Smooth muscle cell of the brain vasculature (primary cell): ENCODE results near the gene FAM184A.
"Not testable (repeated sequence)": the region's sequence is repeated elsewhere in the genome, so short reads cannot be mapped to it uniquely, and the experiment has no call there.

ENCODE experiments used
- DNase-seq: peaks from one replicate; pipeline ENCODE4 v3.0.0-alpha.2; 2012; ENCODE audit warnings: low read depth, low spot score

Gene FAM184A

GRCh38 chr6:119052987-119053386 is 25.5 kb downstream of the FAM184A start:
- DNase-seq, result no peak

- no peak for DNase-seq
Measured at GRCh38 chr6:119052292-119052889, 26.1 kb downstream of the FAM184A start.

- no peak for DNase-seq
Measured at GRCh38 chr6:119044255-119044654, 34.2 kb downstream of the FAM184A start.

- DNase-seq, result no peak
Measured at GRCh38 chr6:119043783-119044182, 34.7 kb downstream of the FAM184A start.

- no peak for DNase-seq
Measured at GRCh38 chr6:119043265-119043664, 35.2 kb downstream of the FAM184A start.

GRCh38 chr6:119040636-119041035 is 37.8 kb downstream of the FAM184A start:
- no peak for DNase-seq

GRCh38 chr6:119040229-119040628 is 38.2 kb downstream of the FAM184A start:
- DNase-seq, result no peak

- DNase-seq, result no peak
Measured at GRCh38 chr6:119037941-119038623, 40.4 kb downstream of the FAM184A start.

GRCh38 chr6:119037264-119037663 is 41.2 kb downstream of the FAM184A start:
- no peak for DNase-seq

GRCh38 chr6:119036081-119036480 is 42.4 kb downstream of the FAM184A start:
- no peak for DNase-seq

GRCh38 chr6:119035459-119035858 is 43.0 kb downstream of the FAM184A start:
- DNase-seq, result no peak

- no peak for DNase-seq
Measured at GRCh38 chr6:119034827-119035458, 43.5 kb downstream of the FAM184A start.

GRCh38 chr6:119032428-119032827 is 46.0 kb downstream of the FAM184A start:
- DNase-seq, result no peak

- no peak for DNase-seq
Measured at GRCh38 chr6:119030759-119031158, 47.7 kb downstream of the FAM184A start.

GRCh38 chr6:119028091-119028490 is 50.4 kb downstream of the FAM184A start:
- DNase-seq, result no peak

GRCh38 chr6:119027465-119027864 is 51.0 kb downstream of the FAM184A start:
- no peak for DNase-seq

- no peak for DNase-seq
Measured at GRCh38 chr6:119026822-119027221, 51.6 kb downstream of the FAM184A start.

- DNase-seq, result no peak
Measured at GRCh38 chr6:119025793-119026192, 52.7 kb downstream of the FAM184A start.

- no peak for DNase-seq
Measured at GRCh38 chr6:119024111-119024510, 54.4 kb downstream of the FAM184A start.

- DNase-seq, result no peak
Measured at GRCh38 chr6:119022796-119023195, 55.7 kb downstream of the FAM184A start.

GRCh38 chr6:119020597-119021561 is 57.6 kb downstream of the FAM184A start:
- DNase-seq, result no peak

- not testable (repeated sequence) for DNase-seq
Measured at GRCh38 chr6:119015165-119015564, 63.3 kb downstream of the FAM184A start.
